HepG2 (cell line): ENCODE measurements around the gene PGA3. TPM values are rescaled to one million over a fixed set of nuclear protein-coding genes. Genes with fewer than 3 reads are reported as not detected.
A peak's percentile ranks its signal among the peaks of the same experiment; 100 is the strongest.

Source experiments
- CBX2 ChIP-seq, 2 experiments: fragments of 200-600 bp in 1 of 2; sonication (generic); formaldehyde crosslinking in 1 of 2; IDR thresholded peaks; 2 replicates each; pipeline versions ENCODE4 v1.7.0 to v1.8.1; 2018 to 2022; ENCODE audit warnings: low read depth in 2 of 2, low read length in 1 of 2, mild to moderate bottlenecking in 1 of 2, missing genetic modification reagents in 1 of 2
- FIP1L1 ChIP-seq: fragments of 200-400 bp; formaldehyde crosslinking; IDR thresholded peaks from 2 replicates; pipeline ENCODE4 v1.6.1; 2018; ENCODE audit warnings: low read depth, mild to moderate bottlenecking, low read length, moderate library complexity, borderline replicate concordance; ENCODE audit not compliant: insufficient read depth
- HNRNPLL ChIP-seq: fragments of 200-400 bp; formaldehyde crosslinking; IDR thresholded peaks from 2 replicates; pipeline ENCODE4 v1.6.1; 2017; ENCODE audit warnings: mild to moderate bottlenecking, low read depth, low read length; ENCODE audit not compliant: poor library complexity, severe bottlenecking
- ISL2 ChIP-seq: sonication (generic); formaldehyde crosslinking; IDR thresholded peaks from 2 replicates; pipeline ENCODE4 v1.5.0; 2020; ENCODE audit warnings: missing genetic modification reagents
- KDM1A ChIP-seq: IDR thresholded peaks from 2 replicates; pipeline ENCODE4 v1.6.1; 2016; ENCODE audit warnings: missing compliant biosample characterization
- KLF6 ChIP-seq: IDR thresholded peaks from 2 replicates; pipeline ENCODE4 v1.8.0; 2016; ENCODE audit warnings: missing biosample characterization, missing genetic modification reagents
- MTF2 ChIP-seq: sonication (generic); formaldehyde crosslinking; IDR thresholded peaks from 2 replicates; pipeline ENCODE4 v1.5.0; 2020; ENCODE audit warnings: missing genetic modification reagents, borderline replicate concordance
- NFKBIZ ChIP-seq: IDR thresholded peaks from 2 replicates; pipeline ENCODE4 v1.6.1; 2018; ENCODE audit warnings: missing genetic modification reagents, missing compliant biosample characterization
- SIX4 ChIP-seq: sonication (generic); formaldehyde crosslinking; IDR thresholded peaks from 2 replicates; pipeline ENCODE4 v1.4.0; 2020; ENCODE audit warnings: missing genetic modification reagents
- SNAI1 ChIP-seq: sonication (generic); formaldehyde crosslinking; IDR thresholded peaks from 2 replicates; pipeline ENCODE4 v1.5.0; 2020; ENCODE audit warnings: mild to moderate bottlenecking, missing genetic modification reagents, borderline replicate concordance
- SSRP1 ChIP-seq: IDR thresholded peaks from 2 replicates; pipeline ENCODE4 v1.6.1; 2016; ENCODE audit warnings: control low read depth
- ZBTB21 ChIP-seq: sonication (generic); formaldehyde crosslinking; IDR thresholded peaks from 2 replicates; pipeline ENCODE4 v1.4.0; 2020; ENCODE audit warnings: missing genetic modification reagents
- ZBTB44 ChIP-seq: sonication (generic); formaldehyde crosslinking; IDR thresholded peaks from 2 replicates; pipeline ENCODE4 v1.4.0; 2020; ENCODE audit warnings: missing genetic modification reagents
- ZNF331 ChIP-seq: sonication (generic); formaldehyde crosslinking; IDR thresholded peaks from 2 replicates; pipeline ENCODE4 v1.4.0; 2020; ENCODE audit warnings: missing genetic modification reagents
- ZNF605 ChIP-seq: sonication (generic); formaldehyde crosslinking; IDR thresholded peaks from 2 replicates; pipeline ENCODE4 v1.8.0; 2022; ENCODE audit warnings: mild to moderate bottlenecking, missing genetic modification reagents
- ZNF674 ChIP-seq: sonication (generic); formaldehyde crosslinking; IDR thresholded peaks from 2 replicates; pipeline ENCODE4 v1.5.0; 2020; ENCODE audit warnings: low read depth, mild to moderate bottlenecking, missing genetic modification reagents
- ZNF878 ChIP-seq: sonication (generic); formaldehyde crosslinking; IDR thresholded peaks from 2 replicates; pipeline ENCODE4 v1.8.1; 2023; ENCODE audit warnings: mild to moderate bottlenecking, missing genetic modification reagents, moderate library complexity
- polyA plus RNA-seq, 8 experiments: library from polyadenylated mRNA; depleted of rRNA in 3 of 8; stranded (reverse) in 7 of 8; unstranded in 1 of 8; fragments of >200 nt; fragmentation: Illumina TruSeq in 4 of 8; extraction: Trizol in 4 of 8; gene quantifications; 2 replicates each; pipeline versions ENCODE4 v1.2.1 to v1.2.3, GENCODE V29; 2011 to 2016; ENCODE audit warnings: low read depth in 4 of 8, missing spikeins in 1 of 8, mixed read lengths in 1 of 8; ENCODE audit not compliant: insufficient read depth in 1 of 8
- total RNA-seq, 5 experiments: library from RNA; depleted of rRNA; stranded (reverse); fragments of >200 nt; fragmentation: Illumina TruSeq; extraction: Trizol; gene quantifications; 2 replicates each; pipeline ENCODE4 v1.2.3, GENCODE V29; 2016; ENCODE audit warnings: low read depth in 1 of 5
- TF ChIP-seq, protein P1 (sequence below): sonication (generic); formaldehyde crosslinking; IDR thresholded peaks from 2 replicates; pipeline ENCODE4 v1.4.0; 2020; ENCODE audit warnings: missing genetic modification reagents
- TF ChIP-seq, protein P2 (sequence below): conservative IDR thresholded peaks from 2 replicates; pipeline ENCODE4 v1.6.1; 2018; ENCODE audit warnings: missing genetic modification reagents
- TF ChIP-seq, protein P3 (sequence below): sonication (generic); formaldehyde crosslinking; IDR thresholded peaks from 2 replicates; pipeline ENCODE4 v1.4.0; 2020; ENCODE audit warnings: mild to moderate bottlenecking, missing genetic modification reagents

The PGA3 gene
- total and polyA plus RNA-seq, 2 of the 13 experiments (the other 11 are each of a cell fraction or from before 2014, with no cell fraction given) = not detected

- TF ChIP-seq, protein P1, sequence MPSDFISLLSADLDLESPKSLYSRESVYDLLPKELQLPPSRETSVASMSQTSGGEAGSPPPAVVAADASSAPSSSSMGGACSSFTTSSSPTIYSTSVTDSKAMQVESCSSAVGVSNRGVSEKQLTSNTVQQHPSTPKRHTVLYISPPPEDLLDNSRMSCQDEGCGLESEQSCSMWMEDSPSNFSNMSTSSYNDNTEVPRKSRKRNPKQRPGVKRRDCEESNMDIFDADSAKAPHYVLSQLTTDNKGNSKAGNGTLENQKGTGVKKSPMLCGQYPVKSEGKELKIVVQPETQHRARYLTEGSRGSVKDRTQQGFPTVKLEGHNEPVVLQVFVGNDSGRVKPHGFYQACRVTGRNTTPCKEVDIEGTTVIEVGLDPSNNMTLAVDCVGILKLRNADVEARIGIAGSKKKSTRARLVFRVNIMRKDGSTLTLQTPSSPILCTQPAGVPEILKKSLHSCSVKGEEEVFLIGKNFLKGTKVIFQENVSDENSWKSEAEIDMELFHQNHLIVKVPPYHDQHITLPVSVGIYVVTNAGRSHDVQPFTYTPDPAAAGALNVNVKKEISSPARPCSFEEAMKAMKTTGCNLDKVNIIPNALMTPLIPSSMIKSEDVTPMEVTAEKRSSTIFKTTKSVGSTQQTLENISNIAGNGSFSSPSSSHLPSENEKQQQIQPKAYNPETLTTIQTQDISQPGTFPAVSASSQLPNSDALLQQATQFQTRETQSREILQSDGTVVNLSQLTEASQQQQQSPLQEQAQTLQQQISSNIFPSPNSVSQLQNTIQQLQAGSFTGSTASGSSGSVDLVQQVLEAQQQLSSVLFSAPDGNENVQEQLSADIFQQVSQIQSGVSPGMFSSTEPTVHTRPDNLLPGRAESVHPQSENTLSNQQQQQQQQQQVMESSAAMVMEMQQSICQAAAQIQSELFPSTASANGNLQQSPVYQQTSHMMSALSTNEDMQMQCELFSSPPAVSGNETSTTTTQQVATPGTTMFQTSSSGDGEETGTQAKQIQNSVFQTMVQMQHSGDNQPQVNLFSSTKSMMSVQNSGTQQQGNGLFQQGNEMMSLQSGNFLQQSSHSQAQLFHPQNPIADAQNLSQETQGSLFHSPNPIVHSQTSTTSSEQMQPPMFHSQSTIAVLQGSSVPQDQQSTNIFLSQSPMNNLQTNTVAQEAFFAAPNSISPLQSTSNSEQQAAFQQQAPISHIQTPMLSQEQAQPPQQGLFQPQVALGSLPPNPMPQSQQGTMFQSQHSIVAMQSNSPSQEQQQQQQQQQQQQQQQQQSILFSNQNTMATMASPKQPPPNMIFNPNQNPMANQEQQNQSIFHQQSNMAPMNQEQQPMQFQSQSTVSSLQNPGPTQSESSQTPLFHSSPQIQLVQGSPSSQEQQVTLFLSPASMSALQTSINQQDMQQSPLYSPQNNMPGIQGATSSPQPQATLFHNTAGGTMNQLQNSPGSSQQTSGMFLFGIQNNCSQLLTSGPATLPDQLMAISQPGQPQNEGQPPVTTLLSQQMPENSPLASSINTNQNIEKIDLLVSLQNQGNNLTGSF (CRISPR knock-in tag) = no peak
- TF ChIP-seq MTF2 (CRISPR knock-in tag) (no peak), HNRNPLL (no peak), KDM1A (CRISPR knock-in tag) (peak; percentile 99), ZNF674 (CRISPR knock-in tag) (no peak), ZBTB21 (CRISPR knock-in tag) (no peak), KLF6 (CRISPR knock-in tag) (no peak), NFKBIZ (no peak), ZNF331 (CRISPR knock-in tag) (no peak), SSRP1 (CRISPR knock-in tag) (0 out of 2 replicates have a peak, but pooled peaks have one; percentile 80), ZBTB44 (CRISPR knock-in tag) (no peak), SIX4 (no peak), CBX2 (IDR thresholded peaks at IDR 0.05; ENCODE audit: low read depth, low read length) (no peak), CBX2 (CRISPR knock-in tag; IDR thresholded peaks at IDR 0.05; ENCODE audit: low read depth) (no peak), ZNF605 (CRISPR knock-in tag) (peak; percentile 23; the same call in 1 of the 2 replicates), FIP1L1 (no peak), ISL2 (no peak), SNAI1 (CRISPR knock-in tag) (no peak), ZNF878 (CRISPR knock-in tag) (no peak)
- TF ChIP-seq, protein P2, sequence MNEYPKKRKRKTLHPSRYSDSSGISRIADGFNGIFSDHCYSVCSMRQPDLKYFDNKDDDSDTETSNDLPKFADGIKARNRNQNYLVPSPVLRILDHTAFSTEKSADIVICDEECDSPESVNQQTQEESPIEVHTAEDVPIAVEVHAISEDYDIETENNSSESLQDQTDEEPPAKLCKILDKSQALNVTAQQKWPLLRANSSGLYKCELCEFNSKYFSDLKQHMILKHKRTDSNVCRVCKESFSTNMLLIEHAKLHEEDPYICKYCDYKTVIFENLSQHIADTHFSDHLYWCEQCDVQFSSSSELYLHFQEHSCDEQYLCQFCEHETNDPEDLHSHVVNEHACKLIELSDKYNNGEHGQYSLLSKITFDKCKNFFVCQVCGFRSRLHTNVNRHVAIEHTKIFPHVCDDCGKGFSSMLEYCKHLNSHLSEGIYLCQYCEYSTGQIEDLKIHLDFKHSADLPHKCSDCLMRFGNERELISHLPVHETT (CRISPR knock-in tag) = no peak
- TF ChIP-seq, protein P3, sequence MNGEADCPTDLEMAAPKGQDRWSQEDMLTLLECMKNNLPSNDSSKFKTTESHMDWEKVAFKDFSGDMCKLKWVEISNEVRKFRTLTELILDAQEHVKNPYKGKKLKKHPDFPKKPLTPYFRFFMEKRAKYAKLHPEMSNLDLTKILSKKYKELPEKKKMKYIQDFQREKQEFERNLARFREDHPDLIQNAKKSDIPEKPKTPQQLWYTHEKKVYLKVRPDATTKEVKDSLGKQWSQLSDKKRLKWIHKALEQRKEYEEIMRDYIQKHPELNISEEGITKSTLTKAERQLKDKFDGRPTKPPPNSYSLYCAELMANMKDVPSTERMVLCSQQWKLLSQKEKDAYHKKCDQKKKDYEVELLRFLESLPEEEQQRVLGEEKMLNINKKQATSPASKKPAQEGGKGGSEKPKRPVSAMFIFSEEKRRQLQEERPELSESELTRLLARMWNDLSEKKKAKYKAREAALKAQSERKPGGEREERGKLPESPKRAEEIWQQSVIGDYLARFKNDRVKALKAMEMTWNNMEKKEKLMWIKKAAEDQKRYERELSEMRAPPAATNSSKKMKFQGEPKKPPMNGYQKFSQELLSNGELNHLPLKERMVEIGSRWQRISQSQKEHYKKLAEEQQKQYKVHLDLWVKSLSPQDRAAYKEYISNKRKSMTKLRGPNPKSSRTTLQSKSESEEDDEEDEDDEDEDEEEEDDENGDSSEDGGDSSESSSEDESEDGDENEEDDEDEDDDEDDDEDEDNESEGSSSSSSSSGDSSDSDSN (CRISPR knock-in tag) = no peak; the same call in none of the 2 replicates
Observed at GRCh38 chr11:61160487-61161189, 42.7 kb upstream of the PGA3 start (continued).
